Osteocyte (in vitro differentiated cells): ENCODE results near the gene ITGA11. TPM values are rescaled to one million over a fixed set of nuclear protein-coding genes. Genes with fewer than 3 reads are reported as not detected.
"Not testable (repeated sequence)": the region's sequence is repeated elsewhere in the genome, so short reads cannot be mapped to it uniquely, and the experiment has no call there.

Source experiments
- DNase-seq: peaks from one replicate; pipeline ENCODE4 v3.0.0; 2021; ENCODE audit warnings: mixed read lengths; ENCODE audit not compliant: unreplicated experiment; ENCODE audit errors: extremely low spot score
- H3K27ac Mint-ChIP-seq: one replicate; pipeline ENCODE4 v1.8.0; 2021; ENCODE audit warnings: mild to moderate bottlenecking, mixed read lengths; ENCODE audit not compliant: unreplicated experiment
- H3K27me3 Mint-ChIP-seq: one replicate; pipeline ENCODE4 v1.8.0; 2021; ENCODE audit warnings: mixed read lengths; ENCODE audit not compliant: unreplicated experiment
- H3K36me3 Mint-ChIP-seq: one replicate; pipeline ENCODE4 v1.8.0; 2021; ENCODE audit warnings: mixed read lengths; ENCODE audit not compliant: unreplicated experiment
- H3K4me1 Mint-ChIP-seq: one replicate; pipeline ENCODE4 v1.8.0; 2021; ENCODE audit warnings: mixed read lengths; ENCODE audit not compliant: unreplicated experiment
- H3K4me3 Mint-ChIP-seq: one replicate; pipeline ENCODE4 v1.8.0; 2021; ENCODE audit warnings: mild to moderate bottlenecking, moderate library complexity, mixed read lengths; ENCODE audit not compliant: unreplicated experiment
- H3K9me3 Mint-ChIP-seq: one replicate; pipeline ENCODE4 v1.8.0; 2021; ENCODE audit warnings: mixed read lengths; ENCODE audit not compliant: unreplicated experiment
- CTCF ChIP-seq: fragments of 200-600 bp; sonication (generic); IDR thresholded peaks from 2 replicates; pipeline ENCODE4 v1.5.0; 2021; ENCODE audit warnings: antibody characterized with exemption, mild to moderate bottlenecking, moderate library complexity
- total RNA-seq: library from RNA; stranded (reverse); gene quantifications from 2 replicates; pipeline ENCODE4 v1.2.1, GENCODE V29; 2021

Gene ITGA11
- total RNA-seq, 1 donor from 2014 or later: 1,149 TPM

GRCh38 chr15:68400066-68400456, 31.9 kb downstream of the ITGA11 start:
- no peak for DNase-seq
- TF ChIP-seq CTCF: no peak
- peak overlapping the region; percentile 31 for H3K27ac Mint-ChIP-seq
- H3K4me1 Mint-ChIP-seq: peaks cover 26% of the 10 kb centered on the region
- H3K4me3 Mint-ChIP-seq: no peak overlapping the region
- H3K9me3 Mint-ChIP-seq: peaks cover 7% of the 10 kb centered on the region
- H3K36me3 Mint-ChIP-seq: peaks cover 51% of the 10 kb centered on the region
- no peaks in the 10 kb centered on the region for H3K27me3 Mint-ChIP-seq

GRCh38 chr15:68399096-68400065, 32.6 kb downstream of the ITGA11 start:
- peak overlapping the region; percentile 61 for H3K27ac Mint-ChIP-seq
- no peak for DNase-seq
- peaks cover 26% of the 10 kb centered on the region for H3K4me1 Mint-ChIP-seq
- TF ChIP-seq CTCF: no peak
- peaks cover 13% of the 10 kb centered on the region for H3K9me3 Mint-ChIP-seq
- no peaks in the 10 kb centered on the region for H3K27me3 Mint-ChIP-seq
- H3K36me3 Mint-ChIP-seq: peaks cover 58% of the 10 kb centered on the region
- no peak overlapping the region for H3K4me3 Mint-ChIP-seq

- H3K27ac Mint-ChIP-seq, H3K4me3 Mint-ChIP-seq: not testable (repeated sequence)
Measured at GRCh38 chr15:68397999-68398398, 34.0 kb downstream of the ITGA11 start.

GRCh38 chr15:68396068-68396467, 35.9 kb downstream of the ITGA11 start:
- TF ChIP-seq CTCF: no peak

More at GRCh38 chr15:68397999-68398398, 34.0 kb downstream of the ITGA11 start:
- H3K9me3 Mint-ChIP-seq: peaks cover 24% of the 10 kb centered on the region
- not testable (repeated sequence) for DNase-seq, H3K27me3 Mint-ChIP-seq
- peaks cover 29% of the 10 kb centered on the region for H3K4me1 Mint-ChIP-seq
- peaks cover 64% of the 10 kb centered on the region for H3K36me3 Mint-ChIP-seq

GRCh38 chr15:68391121-68391520, 40.8 kb downstream of the ITGA11 start:
- H3K4me1 Mint-ChIP-seq: peaks cover 30% of the 10 kb centered on the region
- no peak for TF ChIP-seq CTCF
- no peak overlapping the region for H3K4me3 Mint-ChIP-seq
- H3K9me3 Mint-ChIP-seq: peaks cover 32% of the 10 kb centered on the region
- no peak overlapping the region for H3K27ac Mint-ChIP-seq
- H3K36me3 Mint-ChIP-seq: peaks cover 50% of the 10 kb centered on the region
- peak; percentile 57 for DNase-seq
- H3K27me3 Mint-ChIP-seq: no peaks in the 10 kb centered on the region

More at GRCh38 chr15:68396068-68396467, 35.9 kb downstream of the ITGA11 start:
- no peak overlapping the region for H3K27ac Mint-ChIP-seq
- H3K4me3 Mint-ChIP-seq: no peak overlapping the region
- peaks cover 66% of the 10 kb centered on the region for H3K36me3 Mint-ChIP-seq
- peaks cover 32% of the 10 kb centered on the region for H3K9me3 Mint-ChIP-seq
- H3K4me1 Mint-ChIP-seq: peaks cover 39% of the 10 kb centered on the region
- no peaks in the 10 kb centered on the region for H3K27me3 Mint-ChIP-seq
- DNase-seq: no peak
